ENCODE measurements around the gene ZNF583. TPM values are rescaled to one million over a fixed set of nuclear protein-coding genes. Genes with fewer than 3 reads are reported as not detected.

Gene ZNF583
- 1.9 to 2.9 TPM (median 2.3 TPM) in 5 replicates for total RNA-seq (2022; extraction: Qiagen RNA extraction; ENCODE audit: low read depth)

DNA sequence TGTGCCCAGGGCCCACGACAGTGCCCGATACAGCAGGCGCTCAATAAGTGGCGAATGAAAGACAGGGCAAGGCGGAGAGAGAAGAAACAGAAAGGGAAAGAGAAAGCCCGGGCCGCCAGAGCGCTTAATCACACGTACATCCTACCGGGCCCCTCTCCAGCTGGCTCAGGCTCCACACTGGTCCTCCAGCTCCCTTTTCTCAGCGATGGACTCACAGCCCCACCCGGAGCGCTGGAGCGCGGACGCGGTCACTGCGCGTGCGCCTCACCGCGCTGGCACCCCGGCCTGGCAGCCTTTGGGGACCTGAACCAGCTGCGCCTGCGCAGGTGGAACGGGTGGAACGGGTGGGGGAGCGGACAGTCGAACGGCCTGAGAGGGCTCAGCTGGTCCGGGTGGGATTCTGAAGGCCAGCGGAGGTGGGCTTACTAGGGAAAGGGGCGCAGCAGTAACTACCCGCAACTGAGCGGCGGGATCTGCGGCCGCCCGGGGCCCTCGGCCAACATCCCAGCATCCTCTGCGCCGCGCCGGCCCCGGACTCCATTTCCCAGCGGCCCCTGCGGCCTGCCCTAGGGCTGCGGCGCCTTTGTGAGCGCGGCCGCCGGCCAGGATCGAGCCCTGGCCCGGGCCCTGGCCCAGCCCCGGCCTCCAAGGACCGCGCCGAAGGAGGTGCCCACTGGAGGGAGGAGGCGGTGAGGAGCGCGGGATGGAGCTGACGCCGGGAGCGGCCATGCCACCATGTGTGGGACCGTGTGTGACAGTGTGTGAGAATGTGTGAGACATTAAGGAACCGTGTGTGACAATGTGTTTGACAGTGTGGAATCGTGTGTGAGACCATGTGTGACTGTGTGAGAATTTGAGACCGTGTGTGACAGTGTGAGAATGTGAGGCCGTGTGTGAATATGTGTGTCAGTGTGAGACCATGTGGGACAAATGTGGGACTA is at the start of gene ZNF583:
ZNF583 (plus strand) TSS at position 569 of the 941 bp plus-strand sequence. CDS start 2,783 bp downstream, outside the sequence.

DNA sequence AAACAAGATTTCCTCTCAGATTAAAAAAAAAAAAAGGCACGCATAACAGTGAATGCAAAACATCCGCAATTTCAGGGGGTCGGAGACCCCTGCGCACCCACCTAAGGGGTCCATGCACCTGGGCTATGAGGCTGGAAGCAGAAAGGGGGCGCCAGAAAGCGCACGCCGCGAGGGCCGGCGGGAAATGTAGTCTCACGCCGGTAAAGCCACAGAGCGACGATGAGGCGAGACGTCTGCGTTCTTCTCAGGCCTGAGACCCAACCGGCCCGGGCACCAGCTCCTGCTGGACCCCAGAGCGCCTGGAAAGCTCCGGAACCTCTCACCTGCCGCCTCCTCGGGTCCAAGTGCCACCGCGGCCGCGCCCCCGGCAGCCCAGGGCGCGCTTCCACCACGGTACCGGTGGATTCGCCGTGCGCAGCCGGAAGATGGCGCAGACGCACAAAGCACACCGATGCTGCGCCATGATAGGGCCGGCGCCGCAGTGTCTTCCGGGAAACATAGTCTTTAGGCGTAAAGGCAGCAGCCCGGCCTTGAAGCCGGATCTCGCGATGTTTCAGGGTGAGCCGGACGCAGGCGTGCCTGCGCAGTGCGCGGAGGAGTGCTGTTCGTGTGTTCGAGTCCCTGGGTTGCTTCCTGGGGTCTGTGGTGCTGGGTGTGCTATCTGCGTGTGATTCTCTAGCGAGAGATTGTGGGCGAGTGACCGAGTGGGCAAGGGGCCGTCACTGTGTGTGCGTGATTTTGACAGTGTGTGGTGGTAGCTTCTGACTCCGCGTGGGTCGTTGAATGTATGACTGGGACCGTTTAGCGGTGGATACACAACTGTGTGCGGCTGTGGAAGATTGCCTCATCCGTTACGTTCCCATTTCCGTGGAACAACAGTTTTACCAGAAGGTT is 10.8 kb upstream of the ZNF583 start, which contains the start of gene ZNF582:
ZNF582 (minus strand) TSS at position 416 of the 894 bp plus-strand sequence. CDS start 1,782 bp downstream, outside the sequence.

Other genes with a start within 250 kb of the ZNF583 start
- gene GALP, start 228.3 kb upstream of the ZNF583 start, total RNA-seq (2022; extraction: Qiagen RNA extraction; ENCODE audit: low read depth), result not detected in 5 replicates
- gene ZSCAN5B, start 206.5 kb upstream of the ZNF583 start, total RNA-seq (2022; extraction: Qiagen RNA extraction; ENCODE audit: low read depth), result 0.09 TPM in 1 of 5 replicates, not detected in the others
- not detected in 5 replicates for gene ZSCAN5C, start 202.1 kb upstream of the ZNF583 start, total RNA-seq (2022; extraction: Qiagen RNA extraction; ENCODE audit: low read depth)
- gene EDDM13, start 131.6 kb upstream of the ZNF583 start, total RNA-seq (2022; extraction: Qiagen RNA extraction; ENCODE audit: low read depth), result not detected in 5 replicates
- 7.0 to 12.2 TPM (median 8.2 TPM) in 5 replicates for gene ZSCAN5A, start 89.5 kb upstream of the ZNF583 start, total RNA-seq (2022; extraction: Qiagen RNA extraction; ENCODE audit: low read depth)
- gene ZNF582, start 10.8 kb upstream of the ZNF583 start, total RNA-seq (2022; extraction: Qiagen RNA extraction; ENCODE audit: low read depth), result 0.37 to 1.7 TPM (median 1.3 TPM) in 5 replicates
- gene ZNF667, start 73.0 kb downstream of the ZNF583 start, total RNA-seq (2022; extraction: Qiagen RNA extraction; ENCODE audit: low read depth), result not detected in 5 replicates
- 0.03 to 0.08 TPM (median 0.05 TPM) in 4 of 5 replicates, not detected in the other for gene ZNF471, start 103.5 kb downstream of the ZNF583 start, total RNA-seq (2022; extraction: Qiagen RNA extraction; ENCODE audit: low read depth)
- 2.8 to 5.0 TPM (median 4.0 TPM) in 5 replicates for gene ZFP28, start 134.6 kb downstream of the ZNF583 start, total RNA-seq (2022; extraction: Qiagen RNA extraction; ENCODE audit: low read depth)
- 1.1 to 1.9 TPM (median 1.7 TPM) in 5 replicates for gene ZNF470, start 163.1 kb downstream of the ZNF583 start, total RNA-seq (2022; extraction: Qiagen RNA extraction; ENCODE audit: low read depth)
- 9.3 to 12.0 TPM (median 10.0 TPM) in 5 replicates for gene ZNF71, start 191.0 kb downstream of the ZNF583 start, total RNA-seq (2022; extraction: Qiagen RNA extraction; ENCODE audit: low read depth)
- 0.12 to 0.15 TPM in 2 of 5 replicates, not detected in the others for gene SMIM17, start 238.8 kb downstream of the ZNF583 start, total RNA-seq (2022; extraction: Qiagen RNA extraction; ENCODE audit: low read depth)